22Rv1 (cell line): ENCODE data around the gene SLC22A12.

Experiments
- CTCF ChIP-seq: fragments of 450-650 bp; IDR thresholded peaks from 2 replicates; pipeline ENCODE4 v1.5.1; 2017; ENCODE audit warnings: mild to moderate bottlenecking
- ZFX ChIP-seq: fragments of 450-650 bp; IDR thresholded peaks from 2 replicates; pipeline ENCODE4 v1.6.1; 2017; ENCODE audit warnings: antibody characterized with exemption, borderline replicate concordance

GRCh38 chr11:64620381-64620971 is 29.5 kb downstream of the SLC22A12 start:
- no peak for TF ChIP-seq CTCF
- TF ChIP-seq ZFX: no peak
